SKM-1 (cell line): ENCODE results near the gene VTI1A.

ENCODE experiments used
- DNase-seq: peaks from one replicate; lab custom pipeline; 2025; ENCODE audit not compliant: unreplicated experiment; lab: John Stamatoyannopoulos, UW

The VTI1A gene

DNA sequence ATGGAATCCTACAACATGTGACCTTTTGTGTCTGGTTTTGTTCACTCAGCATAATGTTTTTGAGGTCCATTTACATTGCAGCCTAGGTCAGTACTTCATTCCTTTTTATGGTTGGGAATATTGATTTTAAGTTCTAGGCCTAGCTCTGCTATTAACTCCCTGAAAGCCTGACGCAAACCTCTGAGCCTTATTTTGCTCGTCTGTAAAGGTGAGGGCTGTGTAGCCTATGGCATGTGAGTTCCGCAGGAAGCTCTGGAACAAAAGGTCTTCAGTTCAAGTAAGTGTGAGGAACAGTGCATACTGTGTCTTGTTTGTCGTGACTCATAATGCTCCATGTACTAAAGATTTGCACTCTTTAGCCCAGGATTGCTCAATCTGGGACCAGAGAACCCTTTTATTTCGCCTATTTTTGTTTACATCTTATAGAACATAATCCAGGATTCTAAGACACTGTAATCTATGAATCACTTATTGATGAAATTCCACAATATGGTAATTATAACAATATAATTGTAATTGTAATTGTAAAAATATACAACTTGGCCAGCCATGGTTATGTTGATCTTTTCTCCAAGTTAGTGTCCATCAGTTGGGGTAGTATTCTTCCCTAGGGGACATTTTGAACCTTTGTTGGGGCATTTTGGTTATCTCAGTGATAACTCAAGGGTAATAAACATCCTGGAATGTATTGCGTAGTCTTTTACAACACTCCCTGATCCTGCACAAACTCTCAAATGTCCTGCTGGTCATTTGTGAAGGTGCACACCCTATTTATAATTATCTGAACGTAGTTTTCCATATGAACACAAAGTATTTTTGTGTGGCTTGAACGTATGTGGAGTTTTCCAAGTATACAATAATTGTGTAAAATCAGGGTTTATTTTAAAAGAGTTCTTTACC lies 184.7 kb downstream of the VTI1A start:
- DNase-seq: no peak

DNA sequence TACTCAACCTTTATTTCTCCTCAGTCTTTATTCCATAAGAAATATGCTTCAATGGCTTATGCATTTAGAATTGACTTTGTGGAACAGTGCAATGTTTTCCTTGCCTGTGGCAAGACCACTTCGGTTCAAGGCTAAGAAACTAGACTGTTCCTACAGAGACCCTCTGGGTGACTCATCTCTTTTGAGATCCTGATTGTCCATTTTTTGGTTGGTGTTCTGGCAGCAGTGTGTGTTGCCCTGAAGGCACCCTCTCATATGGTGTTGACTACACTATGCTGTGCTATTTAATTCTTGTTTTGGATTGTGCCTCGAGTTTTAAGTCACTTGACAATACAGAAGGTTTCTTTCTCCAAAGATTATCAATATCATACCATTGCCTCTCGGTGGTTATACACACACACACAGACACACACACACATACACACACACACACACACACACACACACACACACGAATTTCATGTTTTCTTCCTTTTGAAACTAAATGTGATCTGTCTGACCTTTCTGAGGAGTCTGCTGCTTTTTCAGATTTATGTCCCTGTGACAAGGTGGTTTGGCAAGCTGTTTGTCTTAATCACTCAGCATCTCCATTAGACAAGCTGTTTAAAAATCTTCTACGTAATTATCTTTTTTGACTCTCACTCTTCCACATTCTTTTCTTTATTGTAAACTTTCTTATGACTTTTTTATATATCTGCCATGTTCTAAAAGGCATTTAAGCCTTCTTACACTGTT lies 187.2 kb downstream of the VTI1A start:
- DNase-seq: no peak

DNA sequence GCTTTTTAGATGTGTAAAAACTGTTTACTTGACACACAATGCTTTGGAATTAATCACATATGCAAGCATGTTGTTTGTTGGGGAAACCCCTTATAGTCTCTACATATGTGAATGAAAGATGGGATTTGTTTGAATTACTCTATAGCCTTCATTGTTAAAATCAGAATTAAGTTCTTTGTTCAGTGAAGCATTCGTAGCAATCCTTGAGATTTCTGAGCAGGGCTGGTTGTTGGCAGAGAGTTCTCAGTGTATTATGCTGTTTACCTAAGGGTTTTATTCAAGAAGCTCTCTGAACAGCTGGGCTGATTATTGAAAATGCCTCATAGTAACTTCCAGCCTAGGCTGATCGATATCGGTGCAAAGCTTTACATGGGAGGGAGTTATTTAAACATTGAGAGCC lies 190.9 kb downstream of the VTI1A start:
- no peak for DNase-seq

DNA sequence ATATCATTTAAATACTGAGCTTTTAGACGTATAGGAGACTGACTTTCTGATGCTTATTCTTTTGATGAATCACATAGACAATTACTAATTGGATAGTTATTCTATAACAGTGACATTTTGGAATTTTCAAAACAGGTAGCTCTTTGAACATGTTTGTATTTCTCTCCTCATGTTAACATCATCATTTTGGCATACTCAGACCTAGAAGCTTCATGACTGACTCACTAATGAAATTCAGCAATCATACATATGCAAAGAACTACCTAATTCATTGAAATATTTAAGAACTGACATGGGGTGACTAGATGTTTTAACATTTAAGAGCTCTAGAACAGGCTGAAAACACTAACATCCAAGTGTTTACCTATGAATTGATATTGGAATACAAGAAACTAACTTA lies 192.3 kb downstream of the VTI1A start:
- DNase-seq: no peak

DNA sequence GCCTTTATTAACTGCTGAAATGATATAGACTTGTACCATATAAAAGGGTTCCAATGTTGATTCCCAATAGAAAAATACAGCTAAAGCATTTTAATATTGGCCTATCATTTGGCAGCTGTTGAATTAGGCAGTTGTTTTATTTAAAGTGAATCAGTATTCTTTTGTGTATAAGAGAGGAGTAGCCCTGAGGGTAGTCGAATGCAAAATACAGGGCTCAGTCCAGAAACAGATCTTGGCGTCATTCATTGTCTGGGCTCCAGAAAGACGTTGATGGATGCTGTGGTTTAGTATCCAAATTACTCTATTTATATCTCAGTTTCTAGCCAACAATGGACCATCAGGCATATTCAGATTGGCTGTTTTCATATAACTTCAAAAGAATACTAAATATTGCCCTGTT lies 193.6 kb downstream of the VTI1A start:
- DNase-seq: no peak

DNA sequence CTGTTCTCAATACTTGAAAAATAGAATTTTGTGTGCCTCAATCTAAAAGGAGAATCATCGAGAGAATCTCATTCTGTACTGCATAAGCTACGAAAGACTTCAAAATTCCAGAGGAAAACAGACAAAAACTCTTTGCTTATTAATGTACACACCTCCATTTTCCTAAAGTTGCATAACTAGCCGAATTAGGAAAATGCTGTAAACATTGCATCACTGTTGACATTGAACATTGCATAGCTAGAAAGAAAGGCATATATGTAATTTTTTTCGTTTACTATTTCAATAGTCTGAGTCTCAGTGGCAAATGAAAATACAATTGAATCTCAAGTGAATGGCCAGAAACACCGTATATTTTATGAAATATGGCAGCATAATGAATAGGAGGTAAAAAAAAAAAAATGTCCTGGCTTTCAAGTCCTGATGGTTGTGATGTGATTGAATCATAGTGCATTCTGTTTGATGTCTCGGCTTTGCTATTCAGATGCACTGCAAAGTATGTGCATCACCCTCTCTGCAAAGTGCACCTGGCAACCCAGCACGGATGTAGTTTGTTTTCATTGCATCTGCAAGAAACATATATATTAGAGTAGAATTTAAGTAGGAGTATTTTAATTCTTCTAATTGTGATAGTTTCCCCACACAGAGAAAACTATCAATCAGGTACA lies 196.7 kb downstream of the VTI1A start:
- DNase-seq: no peak

DNA sequence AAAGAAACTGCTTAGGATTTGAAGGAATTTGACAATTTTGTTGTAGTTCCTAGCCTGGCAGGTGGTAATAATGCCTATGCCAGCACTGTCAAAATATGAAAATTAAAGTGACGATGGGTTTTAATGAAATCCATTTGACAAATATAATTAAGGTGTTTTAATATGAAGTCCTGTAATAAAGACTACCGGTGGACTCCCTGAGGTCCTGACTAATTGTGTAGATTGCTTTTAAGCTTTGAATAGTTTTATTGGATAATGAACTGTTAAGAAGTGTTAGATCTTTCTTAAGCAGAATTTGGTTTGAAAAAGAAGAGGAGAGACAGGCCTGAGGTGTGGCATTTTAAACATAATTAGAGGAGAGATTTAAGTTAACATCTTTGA lies 197.2 kb downstream of the VTI1A start:
- DNase-seq: no peak

DNA sequence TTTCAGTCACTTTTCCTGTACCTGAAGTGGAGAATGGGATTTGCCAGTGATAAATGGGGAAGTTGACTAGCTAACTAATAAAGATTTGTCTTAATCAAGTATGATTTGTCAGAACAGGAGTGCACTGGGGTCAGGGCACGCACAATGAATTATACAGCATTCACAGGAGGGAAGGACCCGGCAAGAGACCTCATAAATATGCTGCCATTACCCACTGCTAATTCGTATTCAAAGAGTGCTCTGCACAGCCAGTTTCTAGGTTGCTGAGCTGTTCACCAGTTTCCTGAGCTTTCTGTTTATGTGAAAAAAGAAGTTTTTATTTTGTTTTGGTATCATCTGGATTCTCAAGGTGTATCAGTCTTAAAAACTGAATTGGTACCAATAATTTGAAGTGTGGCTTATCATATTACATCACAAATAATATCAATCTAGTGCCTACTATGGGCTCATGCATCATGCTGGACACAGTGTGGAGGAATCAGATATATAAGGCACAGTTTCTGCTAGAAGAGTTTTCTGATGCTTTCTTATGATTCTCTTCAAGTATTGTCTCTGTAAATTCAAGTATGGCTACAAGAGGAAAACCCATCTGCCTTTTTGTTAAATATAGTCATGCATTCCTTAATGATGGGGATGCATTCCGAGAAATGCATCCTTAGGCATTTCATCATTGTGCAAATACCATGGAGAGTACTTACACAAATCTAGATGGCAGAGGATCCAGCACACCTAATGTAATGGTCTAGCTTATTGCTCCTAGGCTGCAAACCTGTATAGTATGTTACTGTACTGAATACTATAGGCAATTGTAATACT lies 202.2 kb downstream of the VTI1A start:
- no peak for DNase-seq

DNA sequence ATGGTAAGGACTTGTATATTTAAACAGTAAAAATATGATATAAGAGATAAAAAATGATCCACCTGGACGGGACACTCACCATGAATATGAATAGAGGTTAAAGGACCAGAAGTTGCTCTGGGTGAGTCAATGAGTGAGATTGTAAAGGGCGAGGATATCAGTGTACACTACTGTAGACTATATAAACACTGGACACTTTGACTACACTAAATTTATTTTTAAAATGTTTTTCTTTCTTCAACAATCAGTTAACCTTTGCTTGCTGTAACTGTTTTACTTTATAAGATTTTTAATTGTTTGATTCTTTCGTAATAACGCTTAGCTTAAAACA lies 202.8 kb downstream of the VTI1A start:
- DNase-seq: no peak

DNA sequence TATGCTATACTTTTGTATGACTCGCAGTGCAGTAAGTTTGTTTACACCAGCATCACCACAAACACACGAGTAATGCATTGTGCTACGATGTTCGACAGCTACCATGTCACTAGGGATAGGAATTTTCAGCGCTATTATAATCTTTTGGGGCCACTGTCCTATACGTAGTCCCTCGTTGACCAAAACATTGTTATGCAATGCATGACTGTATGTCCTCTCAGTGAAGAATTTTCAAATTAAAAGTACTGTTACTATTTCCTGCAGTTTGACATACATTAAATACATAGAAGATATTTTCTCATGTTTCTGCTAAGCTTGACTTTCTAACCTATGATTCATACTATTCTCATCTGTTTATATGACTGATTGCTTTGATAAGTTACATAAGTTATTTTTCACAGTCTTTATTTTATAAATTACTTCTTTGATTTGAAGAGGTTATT lies 203.6 kb downstream of the VTI1A start:
- DNase-seq: no peak

DNA sequence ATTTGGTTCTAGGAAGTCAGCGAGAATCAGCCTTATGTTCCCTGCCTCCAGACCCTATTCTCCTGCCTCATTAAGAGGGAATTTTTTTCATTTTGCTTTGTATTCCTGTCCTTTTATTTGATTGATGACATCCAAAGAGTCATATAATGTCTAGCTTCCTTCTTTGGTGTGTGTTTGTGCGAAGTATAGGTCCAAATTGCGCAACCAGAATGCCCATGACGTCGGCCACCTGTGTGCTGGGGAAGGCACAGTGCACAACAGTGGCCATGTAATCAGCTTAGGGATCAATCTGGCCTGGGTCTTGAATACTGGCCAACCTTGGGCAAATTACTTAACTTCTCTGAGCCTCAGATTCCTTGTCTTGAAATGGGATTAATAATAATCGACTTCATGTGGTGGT lies 206.2 kb downstream of the VTI1A start:
- DNase-seq: no peak

DNA sequence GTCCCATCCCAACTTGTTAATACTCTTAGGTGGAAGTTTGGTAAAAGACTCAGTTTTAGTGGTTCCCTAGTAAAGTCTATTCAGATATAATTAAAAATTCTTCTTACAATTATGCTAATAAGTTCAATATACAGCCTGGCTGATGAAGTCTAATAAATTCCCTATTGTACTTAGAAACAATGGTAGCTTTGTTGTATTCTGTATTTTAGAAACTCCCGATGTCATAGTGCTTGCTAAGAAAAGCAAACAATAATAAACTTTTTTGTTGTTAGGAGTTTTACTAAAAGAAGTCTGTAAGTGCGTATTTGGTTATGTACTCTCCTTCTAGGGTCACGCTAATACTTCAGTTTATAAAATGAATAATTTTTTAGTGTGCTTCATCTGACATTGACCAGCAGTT lies 206.8 kb downstream of the VTI1A start:
- DNase-seq: no peak

DNA sequence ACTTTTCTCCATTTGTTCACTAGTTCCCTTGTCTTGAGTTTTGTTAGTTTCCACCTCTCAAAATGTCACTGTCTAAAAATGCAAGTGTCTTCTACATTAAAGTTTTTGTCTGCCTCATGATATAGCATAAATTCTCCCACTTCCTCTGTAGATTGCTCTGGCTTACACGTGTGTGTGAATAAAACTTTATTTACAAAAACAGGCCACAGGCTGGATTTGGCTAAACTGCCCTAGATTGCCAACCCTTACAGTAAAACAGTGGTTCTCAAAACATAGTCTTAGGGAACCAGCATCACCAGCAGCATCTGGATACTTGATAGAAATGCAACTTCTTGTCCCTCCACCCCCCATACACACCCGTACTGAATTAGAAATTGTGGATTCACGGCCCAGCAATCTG lies 207.8 kb downstream of the VTI1A start:
- DNase-seq: no peak

DNA sequence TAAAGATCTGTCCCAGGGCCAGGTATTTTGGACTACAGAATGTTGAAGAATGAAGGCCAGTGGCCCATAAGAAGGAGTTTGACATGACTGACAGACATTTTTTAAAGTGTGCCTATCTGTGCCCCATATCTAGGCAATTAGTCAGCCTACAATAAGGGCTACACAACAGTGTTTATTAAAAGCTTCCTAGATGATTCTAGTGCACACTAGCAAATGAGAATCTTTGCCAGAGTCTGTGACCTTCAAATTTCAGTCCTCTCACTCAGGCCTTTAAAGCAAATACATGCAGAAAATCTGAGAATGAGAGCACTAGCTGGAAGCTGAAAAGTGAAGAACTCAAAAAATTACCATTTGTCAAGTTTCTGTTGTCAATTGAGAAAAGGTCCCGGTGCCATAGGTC lies 208.7 kb downstream of the VTI1A start:
- no peak for DNase-seq

DNA sequence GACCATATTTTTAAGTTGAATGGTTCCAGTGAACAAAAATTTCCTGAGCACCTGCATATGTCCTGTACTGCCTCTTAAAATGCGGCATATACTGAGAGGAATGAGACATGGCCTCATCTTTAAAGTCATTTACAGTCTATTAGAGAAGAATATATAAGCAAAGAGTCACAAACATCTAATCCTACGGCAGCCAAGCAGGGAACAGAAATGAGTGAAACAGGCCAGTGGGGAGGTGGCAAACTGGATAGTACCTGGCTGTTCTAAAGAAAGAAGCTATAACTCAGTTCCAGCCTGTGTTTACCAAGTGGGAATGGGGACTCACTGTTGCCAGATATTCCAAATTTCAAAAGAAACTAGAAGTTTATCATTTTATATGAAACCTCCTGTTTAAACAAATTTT lies 211.4 kb downstream of the VTI1A start:
- no peak for DNase-seq

DNA sequence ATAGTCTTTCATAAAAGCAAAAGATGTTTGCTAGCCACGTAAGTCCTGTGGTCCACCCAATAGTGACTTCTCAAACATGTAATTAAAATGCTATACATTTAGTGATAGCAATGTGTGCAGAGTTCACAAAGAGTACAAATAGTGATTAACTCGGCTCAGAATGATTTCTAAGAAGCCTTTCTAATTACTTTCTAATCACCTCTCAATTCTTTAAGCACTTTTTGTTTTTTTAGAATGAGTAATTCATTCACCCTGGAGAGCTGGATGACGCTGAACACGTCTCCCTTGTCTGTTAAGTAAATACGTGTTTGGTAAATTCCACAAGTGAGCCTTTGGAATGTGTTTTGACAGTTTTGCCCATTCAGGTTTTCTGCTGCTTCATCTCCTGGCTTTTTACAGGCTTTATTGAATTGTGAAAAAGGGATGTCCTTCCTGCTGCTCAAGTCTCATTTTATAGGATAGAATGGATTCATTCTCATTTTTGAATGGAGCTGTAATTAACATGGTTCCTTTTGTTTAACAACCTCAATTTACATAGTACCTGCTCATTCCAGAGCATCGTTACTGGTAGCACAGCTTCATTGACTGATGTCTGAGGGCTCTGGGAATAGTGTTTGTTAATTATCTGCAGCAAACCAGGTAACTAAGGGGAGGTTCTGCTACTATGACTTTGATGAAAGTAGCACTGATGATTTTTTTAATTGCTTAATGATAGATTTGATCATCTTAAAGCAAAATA lies 212.1 kb downstream of the VTI1A start:
- DNase-seq: no peak

DNA sequence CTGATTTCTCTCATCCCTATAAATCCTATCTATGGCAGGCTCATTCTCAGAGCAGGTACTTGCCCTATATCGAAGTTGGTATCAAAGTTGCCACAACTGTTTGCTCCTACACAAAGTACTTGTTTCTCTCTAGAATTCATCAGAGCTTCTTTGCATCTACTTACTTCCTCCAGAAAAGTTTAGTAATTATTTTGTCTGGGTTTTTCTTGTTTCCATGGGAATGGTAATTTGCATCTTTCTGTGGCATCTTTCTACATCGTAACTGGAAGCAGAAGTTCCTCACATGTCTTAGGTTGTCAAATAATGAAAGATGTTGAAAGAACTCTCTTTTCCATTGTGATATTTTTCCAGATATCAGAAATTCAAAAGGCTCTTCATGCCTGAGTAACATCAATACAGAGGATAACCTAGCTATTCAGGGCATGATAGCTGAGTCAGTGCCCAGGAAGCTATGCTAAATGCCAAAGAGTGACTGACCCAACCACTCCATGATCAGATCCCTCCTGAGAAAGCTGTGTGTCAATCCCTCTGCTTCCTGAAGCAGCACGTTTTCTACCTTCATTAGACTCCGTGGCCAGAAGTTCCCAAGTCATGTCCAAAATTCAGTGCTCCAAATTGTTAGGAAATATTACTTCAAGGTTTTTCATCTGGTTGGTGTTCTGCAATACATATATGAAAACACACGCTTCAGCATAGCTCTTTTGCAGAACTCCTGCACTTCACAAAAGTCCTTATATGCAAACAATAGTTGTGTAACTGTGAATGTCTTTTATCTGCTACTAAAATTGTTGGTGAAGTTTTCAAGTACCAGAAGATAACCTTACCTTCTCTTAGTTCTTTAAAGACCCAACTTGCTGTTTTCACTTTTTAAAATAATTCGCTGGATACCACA lies 216.5 kb downstream of the VTI1A start:
- DNase-seq: no peak

DNA sequence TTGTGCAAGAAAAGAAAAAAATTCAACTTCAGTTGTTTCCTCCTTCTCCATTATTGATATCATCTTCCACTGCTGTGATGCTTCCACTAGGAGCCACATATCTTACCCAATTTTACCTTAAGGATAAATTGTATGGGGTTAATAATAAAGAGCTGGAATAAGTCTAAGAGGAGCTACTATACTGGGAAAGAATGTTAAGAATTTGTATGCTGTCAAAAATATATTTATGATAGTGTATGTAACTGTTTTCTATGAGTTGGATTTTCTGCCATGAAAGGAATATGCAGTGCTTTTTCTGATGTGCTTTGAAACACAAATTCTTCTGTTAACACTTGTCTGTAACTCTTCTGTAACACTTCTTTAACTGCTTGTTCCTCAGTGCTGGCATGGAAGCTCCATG lies 219.1 kb downstream of the VTI1A start:
- no peak for DNase-seq

DNA sequence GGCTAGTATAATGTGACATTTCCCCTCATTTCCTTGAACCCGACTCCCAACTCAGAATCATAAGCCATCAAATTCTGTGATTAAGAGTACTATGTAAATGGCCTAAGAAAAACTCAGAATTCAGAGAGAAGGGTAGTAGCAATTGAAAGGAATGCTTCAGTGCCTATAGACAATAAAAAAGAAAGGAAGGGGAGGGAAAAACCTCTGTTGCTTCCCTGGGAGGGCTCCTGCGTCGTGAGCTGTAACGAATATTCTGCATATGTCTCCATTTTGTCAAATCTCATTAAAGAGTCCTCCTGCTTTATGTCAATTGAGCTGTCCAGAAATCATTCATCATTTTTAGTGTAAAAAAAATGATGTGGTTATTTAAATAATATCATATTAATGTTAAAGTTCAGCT lies 223.0 kb downstream of the VTI1A start:
- no peak for DNase-seq

DNA sequence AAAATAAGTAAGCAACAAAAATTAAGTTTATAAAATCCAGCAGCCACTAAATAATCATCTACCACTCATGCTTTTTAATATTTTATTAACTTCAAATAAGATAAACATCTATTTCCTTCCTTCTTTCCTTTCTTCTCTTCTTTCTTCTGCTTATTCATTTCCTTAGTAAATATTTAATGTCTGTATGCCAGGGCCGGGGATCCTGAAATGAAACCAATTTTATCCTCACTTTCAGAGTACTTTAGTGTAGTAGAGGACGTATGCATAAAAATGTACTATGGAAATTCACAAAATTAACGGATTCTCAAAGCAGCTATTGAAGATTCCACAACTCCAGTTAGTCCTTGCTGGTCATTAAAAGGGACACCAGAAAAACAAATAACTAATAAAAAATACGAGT lies 224.7 kb downstream of the VTI1A start:
- DNase-seq: no peak
